NCI-H1105 (cell line): ENCODE results near the gene ELOVL6.
"Not testable (repeated sequence)": the region's sequence is repeated elsewhere in the genome, so short reads cannot be mapped to it uniquely, and the experiment has no call there.

Experiments
- DNase-seq: peaks from one replicate; lab custom pipeline; 2025; lab: John Stamatoyannopoulos, UW

The ELOVL6 gene, protein sequence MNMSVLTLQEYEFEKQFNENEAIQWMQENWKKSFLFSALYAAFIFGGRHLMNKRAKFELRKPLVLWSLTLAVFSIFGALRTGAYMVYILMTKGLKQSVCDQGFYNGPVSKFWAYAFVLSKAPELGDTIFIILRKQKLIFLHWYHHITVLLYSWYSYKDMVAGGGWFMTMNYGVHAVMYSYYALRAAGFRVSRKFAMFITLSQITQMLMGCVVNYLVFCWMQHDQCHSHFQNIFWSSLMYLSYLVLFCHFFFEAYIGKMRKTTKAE

DNA sequence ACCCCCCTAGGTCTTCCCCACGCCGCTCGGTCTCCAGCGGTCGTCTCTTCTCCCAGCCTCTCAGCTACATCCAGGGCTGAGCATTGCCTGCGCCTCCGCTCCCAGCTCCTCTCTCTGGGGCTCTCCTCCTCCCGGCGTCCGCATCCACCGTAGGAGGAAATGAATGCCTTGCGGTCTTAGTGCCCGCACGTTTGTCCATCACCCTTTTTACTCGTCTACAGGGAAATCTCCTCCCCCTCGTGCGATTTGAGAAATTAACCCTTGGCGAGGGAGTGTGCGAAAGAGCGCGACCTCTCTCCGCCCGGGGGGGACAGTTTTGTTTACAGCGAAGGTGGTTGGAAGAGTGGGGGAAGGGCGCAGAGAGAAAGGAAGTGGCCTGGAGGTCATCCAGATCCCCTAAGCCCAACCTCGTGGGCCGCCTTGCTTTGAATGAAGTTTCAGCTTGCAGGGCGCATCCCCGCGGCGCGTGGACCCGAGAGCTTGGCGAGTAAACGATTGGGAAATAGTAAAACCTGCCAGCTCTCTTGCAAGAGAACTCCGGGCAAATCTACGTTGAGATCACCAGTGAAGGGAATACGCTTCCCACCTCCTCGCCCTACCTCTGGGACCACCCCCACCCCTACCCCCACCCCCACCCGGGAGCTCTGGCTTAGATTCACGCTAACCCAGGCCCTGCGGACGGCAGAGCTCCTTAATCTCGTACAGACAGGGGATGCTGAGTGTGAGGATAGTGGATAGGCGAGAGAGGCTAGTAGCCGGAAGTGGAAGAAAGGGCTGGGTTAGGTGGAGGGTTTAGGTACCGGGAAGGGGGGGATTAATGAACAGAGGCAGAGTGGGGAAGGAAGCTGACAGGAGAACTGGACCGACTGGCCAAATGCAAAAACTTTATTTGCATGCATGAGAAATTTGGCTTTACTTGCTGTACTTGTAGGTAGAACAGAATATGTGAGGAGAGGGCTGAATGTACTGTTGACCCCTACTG lies at the start of gene ELOVL6:
Gene ELOVL6, minus strand, starts transcription at position 181 of the 982 bp plus-strand sequence. CDS start 280 bp downstream, outside the sequence.
- peak; percentile 43 for DNase-seq

DNA sequence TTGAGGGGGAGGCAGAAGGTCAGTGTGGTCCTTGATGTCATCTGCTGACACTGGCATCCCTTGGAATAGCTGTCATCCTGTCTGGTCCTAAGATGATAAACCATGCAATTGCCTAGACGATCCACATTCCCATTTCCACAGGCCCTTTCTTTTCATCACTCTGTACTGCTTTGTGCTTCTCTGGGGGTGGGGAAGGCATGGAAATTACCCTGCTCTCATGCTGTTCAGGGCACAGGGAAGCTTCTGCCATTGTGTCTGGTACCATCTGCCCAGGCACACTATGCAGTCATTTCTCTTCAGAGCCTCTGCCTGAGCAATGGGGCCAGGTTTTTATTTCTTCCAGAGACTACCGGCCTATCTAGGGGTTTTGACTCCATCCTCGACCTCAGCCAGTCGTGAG lies 49.7 kb upstream of the ELOVL6 start:
- DNase-seq, result no peak

DNA sequence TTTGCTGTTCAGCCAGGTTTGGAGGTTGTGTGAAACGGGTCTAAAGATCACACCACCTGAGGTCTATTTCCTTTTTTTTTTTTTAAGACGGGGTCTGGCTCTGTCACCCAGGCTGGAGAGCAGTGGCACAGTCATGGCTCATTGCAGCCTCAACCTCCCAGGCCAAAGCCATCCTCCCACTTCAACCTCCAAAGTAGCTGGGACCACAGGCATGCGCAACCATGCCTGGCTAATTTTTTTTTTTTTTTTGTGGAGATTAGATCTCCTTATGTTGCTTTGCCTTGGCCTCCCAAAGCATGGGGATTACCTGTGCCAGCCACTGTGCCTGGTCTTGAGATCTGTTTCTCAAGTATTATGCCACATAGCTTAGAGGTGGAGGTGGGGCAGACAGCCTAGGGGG lies 49.2 kb upstream of the ELOVL6 start:
- no peak for DNase-seq

DNA sequence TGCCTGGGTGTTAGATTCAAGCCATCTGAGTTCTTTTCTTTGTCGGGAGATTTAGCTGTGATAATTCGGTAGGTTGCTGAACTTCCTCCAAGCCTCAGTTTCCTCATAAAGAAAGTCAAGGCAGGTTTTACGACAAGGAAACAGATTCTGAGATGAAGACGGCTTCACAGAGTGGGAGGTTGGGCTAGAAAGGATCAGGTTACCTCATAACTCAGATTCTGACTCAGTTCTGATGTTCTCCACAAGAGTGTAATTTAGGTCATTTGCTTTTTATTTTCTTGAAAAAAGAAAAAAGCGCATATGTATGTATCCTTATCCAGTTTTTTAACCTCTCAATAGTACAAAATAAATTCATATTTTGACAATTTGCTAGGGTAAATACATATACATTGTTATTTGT lies 47.2 kb upstream of the ELOVL6 start:
- no peak for DNase-seq

DNA sequence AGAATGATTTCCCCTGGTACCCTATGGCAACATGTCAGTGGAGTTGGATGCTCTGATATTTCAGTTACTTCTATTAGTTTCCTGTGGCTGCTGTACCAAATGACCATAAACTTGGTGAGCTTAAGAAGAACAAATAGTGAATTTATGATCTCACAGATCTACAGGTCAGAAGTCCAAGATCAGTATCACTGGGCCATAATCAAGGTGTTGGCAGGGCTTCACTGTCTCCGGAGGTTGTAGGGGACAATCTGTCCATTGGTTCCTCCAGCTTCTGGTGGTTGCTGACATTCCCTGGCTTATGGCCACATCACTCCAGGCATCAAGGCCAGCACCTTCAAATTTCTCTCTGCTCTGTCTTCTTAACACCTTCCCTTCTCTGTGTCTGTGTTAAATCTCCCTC lies 37.9 kb upstream of the ELOVL6 start:
- DNase-seq, result no peak

DNA sequence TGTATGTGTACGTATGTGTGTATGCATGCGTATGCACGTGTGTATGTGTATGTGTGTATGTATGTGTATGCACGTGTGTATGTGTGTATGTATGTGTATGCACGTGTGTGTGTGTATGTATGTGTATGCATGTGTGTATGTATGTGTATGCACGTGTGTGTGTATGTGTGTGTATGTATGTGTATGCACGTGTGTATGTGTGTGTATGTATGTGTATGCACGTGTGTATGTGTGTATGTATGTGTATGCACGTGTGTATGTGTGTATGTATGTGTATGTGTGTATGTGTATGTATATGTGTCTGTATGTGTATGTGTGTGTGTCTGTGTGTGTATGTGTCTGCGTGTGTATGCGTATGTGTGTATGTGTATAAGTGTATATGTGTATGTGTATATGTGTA lies 35.2 kb upstream of the ELOVL6 start:
- not testable (repeated sequence) for DNase-seq

DNA sequence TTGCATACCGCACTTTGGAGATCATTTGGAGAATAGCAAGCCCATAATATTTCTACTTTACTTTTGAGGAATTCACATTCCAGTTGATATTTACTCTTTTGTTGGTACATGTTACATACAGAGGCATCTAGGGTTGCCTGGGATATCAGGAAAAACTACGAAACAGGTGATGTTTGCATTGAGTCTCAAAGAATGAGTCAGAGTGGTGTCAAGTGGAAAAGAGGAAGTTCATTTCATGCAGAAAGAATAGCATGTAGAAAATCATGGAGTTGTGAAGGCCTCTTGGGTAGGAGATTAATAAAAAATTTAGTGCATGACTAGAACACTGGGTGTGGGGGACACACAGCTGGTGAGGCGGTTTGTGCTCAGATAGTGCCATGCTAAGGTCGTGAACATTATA lies 33.5 kb upstream of the ELOVL6 start:
- no peak for DNase-seq

DNA sequence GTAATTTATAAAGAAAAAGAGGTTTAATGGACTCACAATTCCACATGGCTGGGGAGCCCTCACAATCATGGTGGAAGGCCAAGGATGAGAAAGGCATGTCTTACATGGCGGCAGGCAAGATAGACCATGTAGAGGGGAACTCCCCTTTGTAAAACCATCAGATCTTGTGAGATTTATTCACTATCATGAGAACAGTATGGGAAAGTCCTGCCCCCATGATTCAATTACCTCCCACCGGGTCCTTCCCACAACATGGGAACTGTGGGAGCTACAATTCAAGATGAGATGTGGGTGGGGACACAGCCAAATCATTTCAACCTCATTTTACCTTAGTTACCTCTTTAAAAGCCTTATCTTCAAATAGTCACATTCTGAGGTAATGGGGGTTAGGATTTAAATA lies 30.9 kb upstream of the ELOVL6 start:
- no peak for DNase-seq

DNA sequence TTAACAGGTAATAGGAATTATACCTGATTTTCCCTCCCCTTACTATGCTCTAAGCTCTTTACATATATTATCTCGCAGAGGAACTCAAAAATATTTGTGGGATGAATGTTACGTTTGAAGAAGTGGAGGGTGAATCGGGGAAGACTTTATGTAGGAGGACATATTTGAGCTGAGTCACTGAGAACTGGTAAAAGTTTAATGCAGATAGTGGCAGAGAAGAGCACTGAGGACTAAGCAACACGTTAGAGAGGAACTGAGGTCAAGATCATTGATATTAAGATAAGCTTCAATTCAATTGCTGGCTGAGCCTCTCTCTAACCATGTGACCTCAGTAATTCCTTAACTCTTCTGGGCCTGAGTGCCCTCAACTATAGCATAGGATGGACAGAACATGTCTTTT lies 26.4 kb upstream of the ELOVL6 start:
- DNase-seq, result no peak

DNA sequence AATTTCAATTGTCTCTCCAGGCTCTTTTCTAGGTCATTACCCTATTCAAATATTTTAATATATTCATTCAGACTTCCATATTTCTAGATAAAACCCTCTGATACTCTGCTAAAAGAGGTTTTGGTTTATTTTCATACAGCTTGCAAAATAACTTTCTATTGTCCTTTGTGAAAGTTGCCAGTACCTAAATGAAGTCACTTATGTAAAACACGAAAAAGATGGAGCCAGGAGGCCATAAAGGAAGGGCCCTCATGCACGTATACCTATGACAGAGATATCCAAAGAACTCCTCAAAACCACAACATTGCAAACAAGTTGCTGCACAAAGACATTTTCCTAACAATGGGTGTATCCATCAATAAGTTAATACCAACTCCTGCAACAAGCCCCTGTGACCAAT lies 25.7 kb upstream of the ELOVL6 start:
- no peak for DNase-seq

DNA sequence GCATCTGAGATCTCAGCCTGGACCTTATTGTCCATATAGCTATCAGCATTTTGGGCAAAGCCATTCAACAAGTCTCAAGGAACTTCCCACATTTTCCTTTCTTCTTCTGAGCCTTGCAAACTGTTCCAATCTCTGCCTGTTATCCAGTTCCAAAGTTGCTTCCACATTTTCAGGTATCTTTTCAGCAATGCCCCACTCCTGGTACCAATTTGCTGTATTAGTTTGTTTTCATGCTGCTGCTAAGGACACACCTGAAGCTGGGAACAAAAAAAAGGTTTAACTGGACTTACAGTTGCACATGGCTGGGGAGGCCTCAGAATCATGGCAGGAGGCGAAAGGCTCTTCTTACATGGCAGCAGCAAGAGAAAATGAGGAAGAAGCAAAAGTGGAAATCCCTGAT lies 20.5 kb upstream of the ELOVL6 start:
- not testable (repeated sequence) for DNase-seq

DNA sequence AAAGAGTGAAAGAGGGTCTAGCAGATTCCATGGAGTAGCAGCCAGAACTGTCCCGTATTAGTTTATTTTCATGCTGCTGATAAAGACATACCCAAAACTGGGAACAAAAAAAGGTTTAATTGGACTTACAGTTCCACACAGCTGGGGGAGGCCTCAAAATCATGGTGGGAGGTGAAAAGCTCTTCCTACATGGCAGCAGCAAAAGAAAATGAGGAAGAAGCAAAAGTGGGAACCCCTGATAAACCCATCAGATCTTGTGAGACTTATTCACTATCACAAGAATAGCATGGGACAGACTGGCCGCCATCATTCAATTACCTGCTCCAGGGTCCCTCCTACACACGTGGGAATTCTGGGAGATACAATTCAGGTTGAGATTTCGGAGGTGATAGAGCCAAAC lies 18.8 kb upstream of the ELOVL6 start:
- not testable (repeated sequence) for DNase-seq

DNA sequence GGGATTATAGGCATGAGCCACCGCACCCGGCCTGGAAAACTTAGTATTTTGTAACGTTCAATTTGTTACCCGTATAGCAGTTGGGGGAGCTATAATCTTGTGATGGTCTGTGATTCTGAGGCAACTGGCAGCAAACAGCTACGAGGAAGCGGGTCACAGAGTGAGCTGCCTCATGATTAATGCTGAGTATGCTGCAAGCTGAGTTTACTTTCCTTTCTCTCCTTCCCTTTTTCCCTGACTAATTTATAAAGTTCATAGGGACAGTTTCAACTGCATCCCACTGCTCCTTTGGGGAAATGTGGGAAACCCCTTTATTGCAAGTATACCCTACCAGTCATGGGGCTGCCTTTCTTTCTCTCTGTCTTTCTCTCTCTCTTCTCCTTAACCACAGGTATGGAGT lies 17.7 kb upstream of the ELOVL6 start:
- DNase-seq, result no peak

DNA sequence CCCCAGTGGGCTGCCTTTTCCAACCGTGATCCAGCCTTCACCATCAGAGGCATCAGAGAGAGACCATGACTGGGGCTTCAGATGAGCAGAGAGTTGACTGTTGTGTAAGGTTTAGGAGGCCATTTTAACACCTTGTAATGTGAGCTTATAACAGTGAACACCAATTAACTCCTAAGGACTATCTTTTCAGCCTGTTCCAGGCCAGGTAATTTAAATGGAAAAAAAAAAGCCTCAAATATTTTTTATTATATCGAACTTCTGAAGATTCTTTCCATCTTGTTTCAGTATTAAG lies 13.3 kb upstream of the ELOVL6 start:
- no peak for DNase-seq

DNA sequence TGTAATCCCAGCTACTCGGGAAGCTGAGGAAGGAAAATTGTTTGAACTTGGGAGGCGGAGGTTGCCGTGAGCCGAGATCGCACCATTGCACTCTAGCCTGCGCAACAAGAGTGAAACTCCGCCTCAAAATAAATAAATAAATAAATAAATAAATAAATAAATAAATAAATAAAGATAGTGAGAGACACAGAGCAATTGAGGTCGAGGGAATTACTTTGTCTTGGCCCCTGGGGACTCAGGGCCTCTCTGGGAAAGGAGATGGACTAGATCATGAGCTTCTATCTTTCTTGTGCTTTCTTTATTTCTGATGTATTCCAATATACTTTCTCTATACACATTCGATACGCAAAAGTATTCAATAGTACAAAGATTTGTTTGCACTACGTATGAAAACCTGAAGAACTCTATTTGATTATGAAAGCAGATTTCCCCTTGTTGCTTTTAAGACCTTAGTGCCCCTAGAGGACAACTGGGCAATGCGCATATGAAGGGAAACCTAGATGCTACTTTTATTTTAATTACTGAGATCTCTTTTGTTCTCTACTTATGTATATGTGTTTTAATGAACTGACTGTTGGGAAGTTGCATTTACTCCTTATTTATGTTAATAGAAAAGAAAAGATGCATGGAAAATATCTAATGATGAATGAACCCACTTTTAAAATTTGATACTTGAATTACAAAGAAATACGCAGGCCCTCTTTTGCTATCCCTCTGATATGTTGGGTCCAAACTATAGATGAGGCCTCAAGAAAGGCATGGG lies 12.8 kb upstream of the ELOVL6 start:
- DNase-seq, result no peak

DNA sequence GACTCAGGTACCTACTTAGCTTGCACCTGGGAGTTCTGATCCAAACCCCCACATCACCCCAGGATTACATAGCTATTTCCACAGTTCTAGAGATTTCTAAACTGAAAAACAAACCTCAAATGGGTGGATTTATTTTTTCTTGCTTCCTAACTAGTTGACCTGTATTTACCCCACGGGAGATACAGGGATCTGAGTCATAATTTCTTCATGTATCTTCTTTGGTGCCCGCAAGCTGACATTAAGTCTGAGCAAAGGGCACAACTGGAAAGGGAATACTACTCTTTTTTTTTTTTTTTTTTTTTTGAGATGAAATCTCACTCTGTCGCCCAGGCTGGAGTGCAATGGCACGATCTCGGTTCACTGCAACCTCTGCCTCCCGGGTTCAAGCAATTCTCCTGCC lies 10.0 kb upstream of the ELOVL6 start:
- DNase-seq, result no peak

DNA sequence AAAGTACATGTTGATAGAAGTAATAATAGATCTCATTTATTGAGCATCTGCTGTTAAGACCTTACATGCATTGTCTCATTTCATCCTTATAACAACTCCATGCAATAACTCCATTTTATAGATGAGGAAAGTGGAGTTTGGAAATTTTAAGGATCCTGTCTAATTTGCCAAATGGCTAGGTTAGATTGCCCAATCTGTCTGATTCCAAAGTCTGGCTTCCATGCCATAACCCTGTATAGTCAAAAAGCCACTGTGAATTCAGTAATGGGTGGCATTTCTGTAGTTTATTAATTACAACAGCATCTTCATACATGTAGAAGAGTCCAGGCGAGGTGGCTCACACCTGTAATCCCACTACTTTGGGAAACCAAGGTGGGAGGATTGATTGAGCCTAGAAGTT lies 8.8 kb upstream of the ELOVL6 start:
- DNase-seq, result no peak

DNA sequence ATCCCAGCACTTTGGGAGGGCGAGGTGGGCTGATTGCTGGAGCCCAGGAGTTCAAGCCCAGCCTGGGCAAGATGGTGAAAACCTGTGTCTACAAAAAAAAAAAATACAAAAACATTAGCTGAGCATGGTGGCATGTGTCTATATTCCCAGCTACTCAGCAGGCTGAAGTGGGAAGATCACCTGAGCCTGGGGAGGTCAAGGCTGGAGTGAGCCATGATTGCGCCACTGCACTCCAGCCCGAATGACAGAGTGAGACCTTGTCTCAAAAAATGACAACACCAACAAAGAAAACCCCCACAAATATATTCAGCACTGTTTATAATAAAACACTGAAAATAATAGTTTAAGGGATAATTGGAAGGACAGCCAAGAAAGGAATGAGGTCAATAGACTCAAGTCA lies 3.6 kb upstream of the ELOVL6 start:
- no peak for DNase-seq

DNA sequence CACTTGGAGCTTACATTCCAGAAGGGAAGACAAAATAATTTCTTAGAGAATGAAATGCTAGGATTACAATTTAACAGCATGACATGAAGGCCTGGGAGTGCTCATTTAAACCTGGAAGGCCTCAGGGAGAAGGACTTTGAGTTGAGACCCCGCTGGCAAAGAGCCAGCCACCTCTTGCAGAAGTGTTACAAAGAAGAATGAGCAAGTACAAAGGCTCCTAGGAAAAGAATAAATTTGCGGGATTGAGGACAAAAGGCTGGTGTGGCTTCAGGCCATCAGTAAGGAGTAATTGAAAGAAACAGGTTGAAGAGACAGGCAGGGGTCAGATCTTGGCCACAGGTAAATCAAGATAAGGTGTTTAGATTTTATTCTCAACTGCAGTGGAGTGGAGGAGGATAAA lies 3.1 kb upstream of the ELOVL6 start:
- no peak for DNase-seq

DNA sequence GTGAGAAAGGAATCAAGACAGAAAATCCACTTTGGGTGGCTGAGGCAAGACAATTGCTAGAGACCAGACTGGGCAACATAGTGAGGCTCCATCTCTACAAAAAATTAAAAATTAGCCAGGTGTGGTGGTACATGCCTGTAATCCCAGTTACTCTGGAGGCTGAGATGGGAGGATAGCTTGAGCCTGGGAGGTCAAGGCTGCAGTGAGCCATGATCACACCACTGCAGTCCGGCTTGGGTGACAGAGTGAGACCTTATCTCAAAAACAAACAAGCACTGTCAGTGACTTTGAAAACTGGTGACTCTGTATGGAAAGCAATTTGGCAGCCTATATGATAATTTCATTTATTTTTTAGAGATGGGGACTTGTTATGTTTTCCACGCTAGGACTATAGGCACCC lies 2.3 kb upstream of the ELOVL6 start:
- no peak for DNase-seq

DNA sequence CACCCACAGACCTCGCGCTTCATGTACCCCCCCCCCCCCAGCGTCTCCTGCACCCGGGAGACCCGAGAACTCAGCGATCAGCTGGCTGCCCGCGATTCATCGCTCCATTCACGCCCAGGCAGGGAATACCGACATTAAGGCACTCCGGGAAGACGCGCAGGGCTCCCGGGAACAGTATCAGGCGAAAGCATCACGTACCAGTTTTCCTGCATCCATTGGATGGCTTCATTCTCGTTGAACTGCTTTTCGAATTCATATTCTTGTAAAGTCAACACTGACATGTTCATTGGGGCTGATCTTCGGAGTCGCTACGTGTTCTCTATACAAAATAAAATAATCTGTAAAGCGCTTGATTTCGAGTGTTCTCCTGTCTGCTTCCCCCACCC lies 373 bp downstream of the ELOVL6 start:
- DNase-seq, result no peak

DNA sequence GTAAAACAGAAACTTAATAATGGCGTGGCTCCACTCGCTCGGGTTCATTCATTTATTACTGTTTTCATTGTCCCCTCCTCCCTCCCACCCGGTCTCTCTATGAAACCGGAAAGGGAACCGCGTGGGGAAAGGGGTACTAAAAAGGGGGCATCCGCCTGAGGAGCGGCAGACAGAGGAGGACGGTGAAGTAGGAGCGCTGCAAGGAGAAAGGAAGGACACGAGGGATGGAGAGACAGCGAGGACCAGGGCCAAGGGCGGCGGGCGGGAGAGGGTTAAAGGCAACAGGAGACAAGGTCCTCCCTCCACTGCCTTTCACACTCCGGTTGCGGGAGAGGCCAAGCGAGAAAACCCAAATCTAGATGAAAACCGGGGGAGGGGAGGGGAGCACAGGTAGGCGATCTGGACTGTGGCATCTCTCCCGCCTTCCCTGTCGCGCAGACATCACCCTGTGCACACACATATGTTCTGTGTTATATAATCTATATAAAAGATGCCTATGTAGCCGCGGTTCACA lies 829 bp downstream of the ELOVL6 start:
- DNase-seq, result peak; percentile 10
